Renal cortex interstitium (tissue), 11 donors: ENCODE data around the gene FAM131B. TPM values are rescaled to one million over a fixed set of nuclear protein-coding genes. Genes with fewer than 3 reads are reported as not detected.

Source experiments
- DNase-seq, 11 donors: peaks; one replicate each; pipeline ENCODE4 v3.0.0-alpha.2; 2013; ENCODE audit warnings: low read depth in 9 of 11, low spot score in 4 of 11; ENCODE audit errors: extremely low read depth in 1 of 11
- polyA plus RNA-seq, 3 donors: library from polyadenylated mRNA; unstranded; fragments of 120-200 nt; gene quantifications; one replicate each; pipeline ENCODE4 v1.2.1, GENCODE V29; 2013; ENCODE audit not compliant: insufficient read length in 3 of 3

FAM131B gene
- polyA plus RNA-seq, 3 donors = 2.6 to 2.7 (median 2.6) TPM

DNA sequence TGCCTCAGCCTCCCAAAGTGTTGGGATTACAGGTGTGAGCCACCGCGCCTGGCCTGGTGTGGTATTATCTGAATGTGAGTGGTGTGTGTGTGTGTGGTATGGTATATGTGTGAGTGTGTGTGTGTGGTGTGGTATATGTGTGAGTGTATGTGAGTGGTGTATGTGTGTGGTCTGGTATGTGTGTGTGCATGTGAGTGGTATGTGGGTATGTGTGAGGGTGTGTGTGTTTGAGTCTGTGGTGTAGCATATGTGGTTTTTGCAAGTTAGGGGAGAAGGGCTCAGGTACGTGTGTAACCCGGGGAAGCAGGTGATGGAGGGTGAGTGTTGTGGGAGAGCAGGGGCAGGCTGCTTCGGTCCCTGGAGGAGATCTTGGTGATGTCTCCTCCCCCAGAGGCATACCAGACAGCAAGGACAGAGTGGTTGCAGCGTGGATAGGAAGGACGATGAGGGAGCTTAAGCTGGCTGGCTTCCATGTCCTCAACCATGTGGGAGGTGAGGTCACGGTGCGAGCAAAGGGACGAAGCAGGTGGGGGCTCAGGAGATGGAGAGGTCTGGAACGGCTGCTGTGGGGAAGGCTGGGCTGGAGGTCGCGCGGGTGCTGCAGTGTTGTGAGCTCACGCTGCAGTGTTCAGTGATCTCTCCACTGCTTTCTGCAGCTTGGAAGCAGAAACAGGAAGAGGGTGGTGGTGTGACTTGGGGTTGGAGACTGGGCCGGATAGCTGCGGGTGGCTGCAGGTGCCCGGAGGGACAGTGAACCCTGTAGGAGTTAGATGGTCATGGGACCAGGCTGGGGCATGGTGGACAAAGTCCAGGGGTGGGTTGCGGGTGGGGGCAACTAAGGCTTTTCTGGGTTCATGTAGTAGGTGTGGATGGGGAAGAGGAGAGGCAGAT lies 23.6 kb upstream of the FAM131B start:
- no peak for DNase-seq

DNA sequence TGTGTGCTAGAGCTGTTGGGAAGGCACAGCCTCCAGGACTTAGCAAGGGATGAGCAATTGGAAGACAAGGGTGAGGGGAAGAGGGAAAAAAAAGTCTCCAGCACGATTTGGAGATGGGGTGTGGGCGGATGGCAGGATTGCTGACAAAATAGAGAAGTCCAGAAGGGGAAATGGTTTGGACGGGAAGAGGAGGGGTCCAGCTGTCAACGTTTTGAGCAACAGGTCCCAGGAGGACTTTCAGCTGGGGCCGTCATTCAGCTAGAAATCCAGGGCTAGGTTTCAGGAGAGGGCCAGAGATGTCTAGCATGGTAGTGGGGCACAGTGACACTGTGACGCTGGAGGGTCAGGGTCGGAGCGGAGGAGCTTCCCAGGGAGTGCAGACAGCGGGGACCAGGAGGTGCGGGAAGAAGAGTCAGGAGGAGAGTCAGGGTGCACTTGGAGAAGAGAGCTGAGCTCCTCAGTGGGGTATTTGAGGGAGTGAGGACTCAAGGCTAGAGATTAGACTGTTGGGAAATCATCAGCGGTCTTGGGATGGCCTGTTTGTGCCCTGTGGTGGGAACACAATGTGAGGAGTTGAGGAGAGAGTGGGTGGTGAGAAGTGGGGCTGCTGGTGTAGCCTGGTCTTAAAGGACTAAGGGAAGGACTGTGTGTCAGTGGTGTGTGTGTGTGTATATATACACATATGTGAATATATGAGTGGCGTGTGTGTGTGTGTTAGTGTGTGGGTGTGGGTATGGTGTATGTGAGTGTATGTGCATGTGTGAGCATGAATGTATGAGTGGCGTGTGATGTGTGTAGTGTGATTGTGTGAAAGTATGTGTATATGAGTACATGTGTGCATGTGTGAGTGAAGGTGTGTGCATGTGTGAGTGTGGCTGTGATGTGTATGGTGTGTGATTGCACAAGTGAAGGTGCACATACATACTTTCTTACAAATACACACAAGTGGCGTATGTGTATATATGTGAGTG lies 22.4 kb upstream of the FAM131B start:
- no peak for DNase-seq

DNA sequence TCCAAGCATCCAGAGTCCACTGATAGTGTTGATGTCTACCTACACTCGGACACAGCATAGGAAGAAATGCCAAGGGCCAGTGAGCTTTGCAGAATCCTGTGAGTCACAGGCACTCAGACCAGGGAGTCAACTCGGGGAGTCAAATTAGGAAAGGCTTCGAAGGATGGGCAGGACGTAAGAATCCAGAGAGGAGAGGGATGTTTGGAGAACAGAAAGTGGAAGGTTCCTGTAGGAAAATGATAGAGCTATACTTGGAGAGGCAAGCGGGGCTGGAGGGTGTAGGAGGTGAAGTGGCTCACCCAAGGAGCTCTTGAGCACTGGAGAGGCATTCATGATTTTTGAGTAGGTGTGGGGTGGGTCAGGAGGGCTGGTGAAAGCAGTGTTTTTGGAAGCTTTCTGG lies 21.6 kb upstream of the FAM131B start:
- DNase-seq = no peak

DNA sequence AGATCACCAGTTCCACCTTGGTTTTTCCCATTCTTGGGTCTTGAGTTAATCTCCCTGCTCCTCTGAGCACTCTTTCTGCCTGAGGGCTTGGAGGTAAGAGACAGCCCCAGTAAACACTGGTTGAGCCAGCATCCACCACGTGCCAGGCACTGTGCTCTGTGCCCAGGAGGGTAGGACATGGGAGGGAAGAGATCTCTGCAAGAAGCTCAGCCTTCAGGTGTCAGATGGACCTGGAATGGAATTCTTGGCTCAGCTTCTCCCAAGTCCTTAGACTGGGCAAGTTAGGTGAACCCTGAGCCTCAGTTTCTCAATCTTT lies 21.1 kb upstream of the FAM131B start:
- DNase-seq = no peak

DNA sequence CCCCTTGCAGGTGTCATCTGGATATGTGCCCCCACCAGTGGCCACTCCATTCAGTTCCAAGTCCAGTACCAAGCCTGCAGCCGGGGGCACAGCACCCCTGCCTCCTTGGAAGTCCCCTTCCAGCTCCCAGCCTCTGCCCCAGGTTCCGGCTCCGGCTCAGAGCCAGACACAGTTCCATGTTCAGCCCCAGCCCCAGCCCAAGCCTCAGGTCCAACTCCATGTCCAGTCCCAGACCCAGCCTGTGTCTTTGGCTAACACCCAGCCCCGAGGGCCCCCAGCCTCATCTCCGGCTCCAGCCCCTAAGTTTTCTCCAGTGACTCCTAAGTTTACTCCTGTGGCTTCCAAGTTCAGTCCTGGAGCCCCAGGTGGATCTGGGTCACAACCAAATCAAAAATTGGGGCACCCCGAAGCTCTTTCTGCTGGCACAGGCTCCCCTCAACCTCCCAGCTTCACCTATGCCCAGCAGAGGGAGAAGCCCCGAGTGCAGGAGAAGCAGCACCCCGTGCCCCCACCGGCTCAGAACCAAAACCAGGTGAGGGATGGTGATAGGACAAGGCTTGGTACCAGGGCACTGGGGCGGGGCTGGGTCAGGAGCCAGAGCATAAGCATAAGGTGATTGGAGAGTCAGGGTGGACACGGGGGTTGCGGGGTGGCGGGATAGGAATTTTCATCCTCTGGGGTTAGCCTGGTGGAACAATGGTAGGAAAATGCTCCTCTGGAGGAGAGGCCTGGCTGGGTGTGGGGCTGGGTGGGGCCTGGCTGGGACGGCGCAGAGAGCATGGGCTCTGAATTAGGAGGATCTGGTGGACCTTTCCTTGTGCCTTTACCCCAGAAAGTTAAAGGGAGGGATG lies 20.5 kb upstream of the FAM131B start:
- no peak for DNase-seq

DNA sequence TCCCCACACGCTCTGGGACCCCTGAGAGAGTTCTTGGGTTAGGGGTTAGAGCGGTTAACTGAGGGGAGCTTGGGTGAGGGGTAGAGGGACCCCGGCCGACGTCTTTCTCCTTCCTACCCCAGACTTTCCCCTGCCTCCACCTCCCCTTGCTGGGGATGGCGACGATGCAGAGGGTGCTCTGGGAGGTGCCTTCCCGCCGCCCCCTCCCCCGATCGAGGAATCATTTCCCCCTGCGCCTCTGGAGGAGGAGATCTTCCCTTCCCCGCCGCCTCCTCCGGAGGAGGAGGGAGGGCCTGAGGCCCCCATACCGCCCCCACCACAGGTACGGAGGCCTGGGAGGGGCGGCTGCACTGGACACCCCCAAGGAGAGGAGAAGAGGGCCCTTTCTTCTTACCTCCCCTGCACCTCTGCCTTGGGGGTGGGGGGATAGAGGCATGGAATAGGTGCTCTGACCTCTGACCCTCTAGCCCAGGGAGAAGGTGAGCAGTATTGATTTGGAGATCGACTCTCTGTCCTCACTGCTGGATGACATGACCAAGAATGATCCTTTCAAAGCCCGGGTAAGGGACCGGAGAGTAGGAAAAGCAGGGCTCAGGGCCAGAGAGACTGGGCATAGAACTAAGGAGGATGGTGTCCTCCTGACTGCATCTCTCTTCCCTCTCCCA lies 19.7 kb upstream of the FAM131B start:
- DNase-seq = no peak

DNA sequence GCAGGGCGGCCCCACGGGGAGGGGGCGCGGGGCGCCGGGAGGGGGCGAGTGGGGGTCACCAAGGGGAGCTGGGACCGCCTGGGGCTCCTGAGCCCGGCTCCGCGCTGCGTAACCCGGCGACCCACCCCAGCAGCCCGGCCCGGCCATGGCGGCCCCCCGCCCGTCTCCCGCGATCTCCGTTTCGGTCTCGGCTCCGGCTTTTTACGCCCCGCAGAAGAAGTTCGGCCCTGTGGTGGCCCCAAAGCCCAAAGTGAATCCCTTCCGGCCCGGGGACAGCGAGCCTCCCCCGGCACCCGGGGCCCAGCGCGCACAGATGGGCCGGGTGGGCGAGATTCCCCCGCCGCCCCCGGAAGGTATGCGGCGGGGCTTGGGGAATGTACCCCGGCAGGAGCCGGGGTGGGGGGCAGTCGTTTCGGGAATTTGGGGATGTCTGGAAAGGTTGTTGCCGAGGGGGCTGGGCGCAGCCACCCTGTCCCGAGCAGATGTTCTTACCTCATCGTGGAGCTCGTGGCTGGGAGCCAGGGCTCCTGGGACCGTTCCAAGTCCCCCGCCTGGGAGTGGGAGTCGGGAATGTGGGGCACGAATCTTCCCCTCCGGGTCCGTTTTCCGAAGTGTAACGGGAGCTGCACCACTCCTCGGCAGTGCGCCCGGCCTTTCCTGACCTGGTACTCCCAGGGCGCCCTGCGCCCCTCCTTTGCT lies 19.1 kb upstream of the FAM131B start:
- DNase-seq = peak in 8 of 11 donors; percentile 53 to 77 (median 68)

DNA sequence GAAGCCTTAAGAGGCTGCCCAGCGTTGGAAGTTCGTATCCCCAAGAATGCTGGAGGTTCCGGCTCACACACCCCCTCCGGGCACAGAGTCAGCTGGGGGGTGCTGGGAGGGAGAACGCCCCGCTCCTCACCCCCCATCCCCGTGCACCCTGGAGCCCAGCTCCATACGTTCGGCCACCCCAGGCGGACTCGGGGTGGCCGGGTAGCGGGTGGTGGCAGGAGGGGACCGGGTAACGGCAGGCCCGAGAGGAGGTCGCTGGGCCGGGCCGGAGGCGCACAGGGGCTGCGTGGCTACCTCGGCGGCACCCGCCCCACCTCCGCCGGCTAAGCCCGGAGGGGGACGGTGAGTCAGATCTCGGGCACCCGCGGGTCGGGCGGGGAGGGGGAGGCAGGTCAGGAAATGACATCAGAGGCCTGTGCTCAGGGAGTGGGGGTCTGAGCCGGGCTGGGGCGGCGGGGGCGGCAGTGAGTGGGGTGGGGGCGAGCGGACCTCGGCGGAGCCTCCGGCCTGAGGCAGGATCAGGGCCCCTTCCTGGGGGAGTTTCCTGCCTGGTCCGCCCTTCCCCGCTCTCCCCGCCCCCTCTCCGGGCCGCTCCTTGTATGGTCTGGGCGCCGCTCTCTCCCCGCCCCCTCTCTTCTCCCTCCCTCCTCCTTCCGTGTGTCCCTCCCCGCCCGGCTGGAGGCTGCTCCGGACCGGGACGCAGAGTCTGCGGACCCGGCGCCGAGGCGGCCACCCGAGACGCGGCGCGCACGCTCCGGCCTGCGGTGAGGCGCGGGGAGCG lies 18.3 kb upstream of the FAM131B start, which contains the start of gene ZYX:
ZYX (plus strand) TSS at position 700 of the 781 bp plus-strand sequence. CDS start 227 bp downstream, outside the sequence.
- DNase-seq = peak; percentile 68 to 89 (median 86)

DNA sequence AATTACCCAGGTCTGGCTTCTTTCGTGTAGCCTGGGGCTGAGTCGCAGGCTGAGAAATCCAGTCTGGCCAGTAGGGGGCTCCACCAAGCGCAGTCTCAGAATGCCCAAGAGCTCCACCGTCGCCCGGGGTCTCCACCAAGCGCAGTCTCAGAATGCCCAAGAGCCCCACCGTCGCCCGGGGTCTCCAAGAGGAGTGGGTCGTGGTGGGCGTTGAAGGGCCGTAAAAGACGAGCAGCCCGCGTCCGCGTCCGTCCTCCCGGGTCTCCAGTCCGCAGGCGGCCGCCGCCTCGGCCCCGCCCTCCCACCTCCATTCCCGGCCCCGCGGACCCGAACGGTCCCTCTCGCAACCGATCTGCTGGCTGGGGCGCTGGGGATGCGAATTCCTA lies 17.7 kb upstream of the FAM131B start:
- DNase-seq = peak; percentile 71 to 90 (median 88)

DNA sequence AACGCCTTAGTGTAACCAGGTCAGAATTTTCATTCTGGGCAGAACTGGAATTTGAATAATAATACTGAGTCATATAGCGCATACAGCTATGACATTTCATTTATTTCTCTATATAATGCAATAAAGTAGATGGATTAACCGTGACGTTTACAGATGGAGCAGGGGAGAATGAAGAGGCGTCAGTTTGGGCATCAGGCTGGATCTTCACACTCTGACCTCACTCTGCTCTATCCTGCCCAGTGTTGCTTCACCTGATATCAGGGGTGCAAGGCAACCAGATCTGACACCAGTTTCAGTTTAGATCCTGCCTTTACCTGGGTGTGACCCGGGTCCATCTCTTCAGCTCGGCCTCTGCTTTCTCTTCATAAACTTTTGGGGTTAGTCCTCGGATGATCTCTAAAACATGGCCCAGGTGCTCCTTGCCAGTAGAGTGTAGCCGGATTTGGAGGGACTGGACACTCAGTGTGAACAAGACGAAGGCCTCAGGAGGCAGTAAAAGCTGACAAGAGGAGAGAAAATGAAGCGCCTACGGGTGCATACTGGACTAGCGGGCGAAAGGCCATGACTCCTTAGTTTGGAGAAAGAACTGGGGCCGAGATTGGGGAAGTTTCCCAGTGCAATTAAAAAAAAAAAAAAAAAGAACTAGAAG lies 17.2 kb upstream of the FAM131B start:
- DNase-seq = no peak

DNA sequence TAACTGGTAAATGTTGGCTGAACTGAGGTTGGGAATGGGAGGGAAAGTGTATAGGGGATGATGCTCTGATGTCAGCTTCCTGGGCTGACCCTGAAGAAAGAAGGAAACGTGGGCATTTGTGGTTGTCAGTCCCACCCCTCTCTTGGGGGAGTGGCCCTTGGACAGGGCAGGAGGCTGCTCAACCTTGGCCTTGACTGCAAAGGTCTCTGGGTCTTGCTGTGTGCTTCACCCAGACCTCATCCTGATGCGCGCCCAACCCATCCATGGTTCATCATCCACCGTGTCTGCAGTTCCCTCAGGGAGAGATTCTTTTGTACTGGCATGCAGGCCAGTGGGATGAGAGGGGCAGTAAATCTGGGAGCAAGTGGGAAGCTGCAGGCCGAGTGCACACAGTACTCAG lies 13.9 kb upstream of the FAM131B start:
- no peak for DNase-seq

DNA sequence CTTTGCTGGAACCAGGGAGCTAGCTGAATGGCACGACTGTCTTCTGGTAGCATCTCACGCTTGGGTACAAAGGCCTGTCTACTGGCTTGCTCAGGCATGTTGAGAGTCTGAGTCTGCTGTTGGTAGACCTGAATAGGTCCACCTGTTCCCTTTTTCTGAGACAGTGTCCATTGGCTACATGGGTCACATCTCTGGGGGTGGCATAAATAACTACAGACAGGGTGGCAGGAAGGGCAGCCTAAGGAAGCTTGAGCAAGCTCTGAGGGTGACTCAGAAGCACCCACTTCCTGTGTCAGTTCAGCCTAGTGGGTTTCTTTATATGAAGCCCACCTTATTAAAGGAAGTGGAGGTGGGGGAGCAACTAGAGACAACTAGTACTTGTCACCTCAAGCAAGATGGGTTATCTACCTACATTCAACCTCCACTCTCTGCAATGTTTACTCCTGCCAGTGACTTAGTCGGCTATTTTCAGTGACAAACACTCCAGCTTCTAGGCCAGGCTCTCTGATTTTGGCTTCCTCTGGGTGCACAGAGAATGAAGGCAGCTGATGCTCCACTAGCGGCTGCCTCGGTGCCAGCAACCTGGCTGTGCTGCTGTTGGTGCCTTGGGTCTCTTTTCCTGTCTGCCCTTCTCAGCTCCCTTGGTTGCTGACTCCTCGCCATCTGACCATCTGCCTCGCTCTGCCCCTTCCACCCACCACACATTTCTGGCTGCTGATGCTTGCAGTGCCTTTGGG lies 13.0 kb upstream of the FAM131B start:
- DNase-seq = no peak

DNA sequence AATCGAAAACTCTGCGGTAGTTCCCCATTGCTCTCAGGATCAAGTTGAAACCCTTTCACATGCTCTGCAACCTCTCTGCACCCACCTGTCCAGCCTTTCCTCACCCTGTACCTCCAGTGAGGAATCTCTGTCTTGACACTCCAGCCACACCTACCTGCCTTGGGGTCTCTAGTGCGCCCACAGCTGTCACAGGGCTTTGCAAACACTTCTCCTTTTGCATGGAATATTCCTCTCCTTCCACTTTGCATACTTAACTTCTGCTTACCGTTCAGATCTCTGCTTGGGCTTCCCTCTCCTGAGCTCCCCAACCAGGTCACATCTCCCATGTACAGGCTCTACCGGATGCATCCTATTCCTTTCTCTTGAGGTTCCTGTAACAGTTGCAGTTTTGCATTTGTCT lies 12.0 kb upstream of the FAM131B start:
- no peak for DNase-seq

DNA sequence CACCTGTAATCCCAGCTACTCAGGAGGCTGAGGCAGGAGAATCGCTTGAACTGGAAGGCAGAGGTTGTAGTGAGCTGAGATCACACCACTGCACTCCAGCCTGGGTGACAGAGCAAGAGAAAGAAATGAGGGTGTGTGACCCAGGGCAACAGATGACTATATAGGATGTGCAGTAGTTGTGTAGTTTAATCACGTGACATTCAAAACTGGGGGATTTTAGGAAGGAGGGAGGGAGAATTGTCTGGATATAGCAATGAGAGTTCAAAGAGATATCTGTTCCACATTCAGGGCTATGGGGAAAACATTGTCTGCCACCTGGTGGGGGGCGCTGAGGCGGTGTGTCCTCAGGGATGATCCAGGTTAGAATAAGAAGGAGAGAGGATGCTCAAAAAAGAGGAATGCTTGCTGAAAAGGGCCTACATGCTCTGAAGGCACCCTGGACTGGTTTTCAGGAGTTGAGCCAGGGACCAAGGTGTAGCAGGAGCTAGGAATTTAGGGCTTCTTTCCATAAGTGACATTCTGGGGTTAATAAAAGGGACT lies 10.8 kb upstream of the FAM131B start:
- no peak for DNase-seq

DNA sequence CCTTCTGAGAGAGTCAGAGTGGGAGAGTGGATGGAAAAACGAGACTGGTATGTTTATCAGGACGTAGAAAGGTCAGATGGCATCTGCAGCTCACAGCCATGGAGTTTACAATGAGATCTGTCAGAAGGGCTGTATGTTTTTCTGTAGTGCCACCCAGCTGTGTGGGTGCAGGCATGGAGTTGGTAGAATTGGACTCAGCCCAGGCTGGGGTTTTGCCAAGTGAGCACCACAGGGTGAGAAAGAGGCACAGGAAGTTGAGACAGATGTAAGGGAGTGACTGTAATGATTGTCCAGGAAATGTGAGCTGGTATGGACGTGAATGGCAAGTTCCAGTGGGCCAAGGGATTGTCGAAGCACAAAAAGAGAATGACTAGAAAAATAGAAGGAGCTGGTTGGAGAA lies 9.6 kb upstream of the FAM131B start:
- DNase-seq = no peak
